ENCODE data around the gene DBP.

DBP gene

GRCh38 chr19:48676487-48676886, 39.3 kb upstream of the DBP start:
- no peak for TF ChIP-seq PAX5 (IDR thresholded peaks at IDR 0.05; ENCODE audit: insufficient read depth, low read length, severe bottlenecking)
- no peak for TF ChIP-seq SPI1 (IDR thresholded peaks at IDR 0.05; ENCODE audit: low read depth, low read length)
- TF ChIP-seq TAF1 (IDR thresholded peaks at IDR 0.05; ENCODE audit: low read depth, low read length), result no peak
- no peak for TF ChIP-seq POLR2AphosphoS5 (IDR thresholded peaks at IDR 0.05; ENCODE audit: low read depth, low read length)
- TF ChIP-seq POLR2A (IDR thresholded peaks at IDR 0.05; ENCODE audit: low read depth, low read length), result no peak
- TF ChIP-seq POU2F2 (IDR thresholded peaks at IDR 0.05; ENCODE audit: low read depth, low read length), result no peak
- FAIRE-seq (no peak), DNase-seq (ENCODE audit: insufficient read length, low spot score) (no peak)

DNA sequence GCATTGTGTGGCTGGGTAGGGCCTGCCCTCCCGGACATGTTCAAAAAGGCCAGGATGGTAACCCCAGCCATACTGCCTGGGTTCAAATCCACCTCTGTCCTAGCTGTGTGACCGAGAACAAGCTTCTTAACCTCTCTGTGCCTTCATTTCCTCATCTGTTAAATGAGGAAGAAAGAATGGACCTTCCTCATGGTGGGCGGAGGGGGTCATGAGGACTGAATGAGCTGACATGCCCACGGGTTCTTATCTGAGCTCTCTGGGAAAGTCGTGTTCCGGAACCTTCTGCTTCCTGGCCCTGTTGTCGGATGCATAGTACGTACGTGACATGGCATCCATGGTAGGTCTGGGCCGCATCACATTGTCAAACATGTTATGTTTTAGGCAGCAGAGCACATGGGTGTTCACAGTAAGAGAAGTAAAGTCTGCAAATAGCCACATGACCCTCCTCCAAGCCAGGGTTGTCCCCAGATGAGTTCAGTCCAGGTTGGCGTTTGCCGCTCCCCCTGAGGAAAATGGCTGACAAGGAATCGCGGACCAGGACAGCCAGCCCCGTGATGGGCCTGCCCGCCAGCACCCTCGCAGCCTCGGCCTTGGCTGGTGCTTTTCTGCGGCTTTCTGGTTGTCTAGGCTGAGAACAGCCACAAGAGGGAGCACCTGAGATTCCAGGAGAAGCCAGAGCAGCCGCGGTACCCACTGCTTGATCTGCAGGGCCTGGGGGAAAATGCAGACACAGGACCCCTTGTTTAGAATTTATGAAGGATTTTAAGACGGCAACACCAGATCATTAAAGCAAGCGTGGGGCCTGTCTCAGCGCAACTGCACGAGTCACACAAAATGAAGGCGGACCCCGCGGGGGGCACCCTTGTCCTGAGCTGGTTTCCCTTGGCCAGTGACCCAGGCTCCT, 38.0 kb upstream of the DBP start:
- no peak for TF ChIP-seq POLR2AphosphoS5 (IDR thresholded peaks at IDR 0.05; ENCODE audit: low read depth, low read length)
- no peak for TF ChIP-seq TAF1 (IDR thresholded peaks at IDR 0.05; ENCODE audit: low read depth, low read length)
- no peak for TF ChIP-seq POLR2A (IDR thresholded peaks at IDR 0.05; ENCODE audit: low read depth, low read length)
- TF ChIP-seq SPI1 (IDR thresholded peaks at IDR 0.05; ENCODE audit: low read depth, low read length), result no peak
- TF ChIP-seq PAX5 (IDR thresholded peaks at IDR 0.05; ENCODE audit: insufficient read depth, low read length, severe bottlenecking), result no peak
- no peak for TF ChIP-seq POU2F2 (IDR thresholded peaks at IDR 0.05; ENCODE audit: low read depth, low read length)
- DNase-seq (ENCODE audit: insufficient read length, low spot score) (peak; percentile 96), FAIRE-seq (peak; percentile 82)

- no peak for FAIRE-seq
- no peak for DNase-seq (ENCODE audit: insufficient read length, low spot score)
- TF ChIP-seq POU2F2 (IDR thresholded peaks at IDR 0.05; ENCODE audit: low read depth, low read length), result no peak
These were observed 37.1 kb upstream of the DBP start for GRCh38 chr19:48674216-48674809.

- TF ChIP-seq TAF1 (IDR thresholded peaks at IDR 0.05; ENCODE audit: low read depth, low read length) (no peak), SPI1 (IDR thresholded peaks at IDR 0.05; ENCODE audit: low read depth, low read length) (no peak)
- FAIRE-seq (no peak), DNase-seq (ENCODE audit: insufficient read length, low spot score) (no peak)
These were observed 36.4 kb upstream of the DBP start for GRCh38 chr19:48673436-48674100.

DNA sequence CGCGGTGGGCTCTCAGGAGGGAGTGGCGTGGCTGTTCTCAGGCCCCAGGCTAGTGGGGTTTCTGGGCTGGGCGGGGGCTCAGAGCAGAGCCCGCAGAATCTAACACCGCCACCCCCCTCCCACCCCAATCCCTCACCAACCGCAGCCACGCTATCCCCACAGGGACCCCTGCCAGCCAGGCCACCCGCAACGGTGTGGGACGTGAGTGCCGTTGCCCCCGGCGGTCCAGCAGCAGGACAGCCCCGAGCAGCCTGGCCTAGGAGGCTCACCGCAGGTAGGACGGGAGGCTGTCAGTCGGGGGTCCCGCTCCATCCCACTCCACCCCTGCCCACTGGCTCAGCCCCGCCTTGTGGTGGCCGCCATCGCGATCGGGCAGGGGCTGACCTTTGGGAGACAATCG, 35.8 kb upstream of the DBP start, which contains the start of gene NTN5:
NTN5 (minus strand) TSS at position 24 of the 400 bp plus-strand sequence. CDS start 2,031 bp downstream, outside the sequence.
- DNase-seq (ENCODE audit: insufficient read length, low spot score) (no peak), FAIRE-seq (no peak)
- TF ChIP-seq PAX5 (IDR thresholded peaks at IDR 0.05; ENCODE audit: insufficient read depth, low read length, severe bottlenecking) (no peak), POU2F2 (IDR thresholded peaks at IDR 0.05; ENCODE audit: low read depth, low read length) (no peak), TAF1 (IDR thresholded peaks at IDR 0.05; ENCODE audit: low read depth, low read length) (no peak), POLR2A (IDR thresholded peaks at IDR 0.05; ENCODE audit: low read depth, low read length) (no peak), SPI1 (IDR thresholded peaks at IDR 0.05; ENCODE audit: low read depth, low read length) (no peak), POLR2AphosphoS5 (IDR thresholded peaks at IDR 0.05; ENCODE audit: low read depth, low read length) (no peak)

- DNase-seq (ENCODE audit: insufficient read length, low spot score), result no peak
- no peak for TF ChIP-seq POU2F2 (IDR thresholded peaks at IDR 0.05; ENCODE audit: low read depth, low read length)
- no peak for FAIRE-seq
These were observed 34.3 kb upstream of the DBP start for GRCh38 chr19:48671446-48671995.

GRCh38 chr19:48670699-48671445, 33.7 kb upstream of the DBP start:
- TF ChIP-seq TAF1 (IDR thresholded peaks at IDR 0.05; ENCODE audit: low read depth, low read length), result no peak
- no peak for TF ChIP-seq POLR2AphosphoS5 (IDR thresholded peaks at IDR 0.05; ENCODE audit: low read depth, low read length)
- no peak for TF ChIP-seq PAX5 (IDR thresholded peaks at IDR 0.05; ENCODE audit: insufficient read depth, low read length, severe bottlenecking)
- TF ChIP-seq POU2F2 (IDR thresholded peaks at IDR 0.05; ENCODE audit: low read depth, low read length), result no peak
- TF ChIP-seq POLR2A (IDR thresholded peaks at IDR 0.05; ENCODE audit: low read depth, low read length), result no peak
- TF ChIP-seq SPI1 (IDR thresholded peaks at IDR 0.05; ENCODE audit: low read depth, low read length), result no peak
- DNase-seq (ENCODE audit: insufficient read length, low spot score), result no peak

DNA sequence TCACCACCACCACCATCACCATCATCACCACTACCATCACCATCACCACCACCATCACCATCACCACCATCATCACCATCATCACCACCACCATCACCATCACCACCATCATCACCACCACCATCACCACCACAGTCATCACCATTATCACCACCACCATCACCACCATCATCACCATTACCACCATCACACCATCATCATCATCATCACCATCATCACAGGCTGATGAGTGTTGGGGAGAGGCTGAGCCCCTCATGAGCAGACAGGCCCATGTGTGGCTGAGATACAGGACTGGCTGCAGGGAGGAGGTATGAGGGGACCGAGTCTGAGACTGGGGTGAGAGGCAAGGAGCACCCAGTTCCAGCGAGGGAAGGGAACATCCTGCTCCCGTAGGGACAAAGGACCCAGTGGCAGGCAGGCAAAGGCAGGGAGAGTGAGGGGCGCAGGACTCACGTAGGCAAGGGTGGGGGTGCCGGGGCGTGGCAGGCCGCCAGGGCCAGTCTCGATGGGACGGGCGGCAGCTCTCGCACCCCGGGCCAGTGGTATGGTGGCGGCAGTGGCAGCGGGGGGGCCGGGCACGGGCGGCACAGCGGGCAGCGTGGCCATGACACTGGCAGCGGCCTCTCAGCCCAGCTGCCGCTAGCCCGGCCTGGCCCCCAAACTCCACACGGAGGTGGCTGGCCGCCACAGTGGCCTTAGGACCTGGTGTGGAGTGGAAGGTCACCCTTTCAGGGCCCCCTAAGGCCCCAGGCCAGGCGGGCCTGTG, 32.9 kb upstream of the DBP start:
- DNase-seq (ENCODE audit: insufficient read length, low spot score) (no peak), FAIRE-seq (no peak)
- no peak for TF ChIP-seq POLR2A (IDR thresholded peaks at IDR 0.05; ENCODE audit: low read depth, low read length)
- TF ChIP-seq POU2F2 (IDR thresholded peaks at IDR 0.05; ENCODE audit: low read depth, low read length), result no peak
- TF ChIP-seq TAF1 (IDR thresholded peaks at IDR 0.05; ENCODE audit: low read depth, low read length), result no peak
- no peak for TF ChIP-seq POLR2AphosphoS5 (IDR thresholded peaks at IDR 0.05; ENCODE audit: low read depth, low read length)
- TF ChIP-seq SPI1 (IDR thresholded peaks at IDR 0.05; ENCODE audit: low read depth, low read length), result no peak
- TF ChIP-seq PAX5 (IDR thresholded peaks at IDR 0.05; ENCODE audit: insufficient read depth, low read length, severe bottlenecking), result no peak

More at GRCh38 chr19:48670699-48671445, 33.7 kb upstream of the DBP start:
- FAIRE-seq, result no peak
